ENCODE measurements around the gene SRCIN1. TPM values are rescaled to one million over a fixed set of nuclear protein-coding genes. Genes with fewer than 3 reads are reported as not detected.

Gene SRCIN1
- total RNA-seq, 1 donor from 2014 or later, result 8.4 TPM

- no peak for TF ChIP-seq CTCF (conservative IDR thresholded peaks at IDR 0.05)
- Mint-ChIP-seq H3K36me3 (ENCODE audit: low read depth) (no peaks in the 10 kb centered on the region), H3K27ac (ENCODE audit: unreplicated experiment) (no peak overlapping the region), H3K4me3 (peak overlapping the region; percentile 76), H3K27me3 (ENCODE audit: low read depth) (peaks cover 7% of the 10 kb centered on the region), H3K9me3 (no peaks in the 10 kb centered on the region), H3K4me1 (peaks cover 60% of the 10 kb centered on the region)
- no peak for DNase-seq (ENCODE audit: low read depth, low spot score)
Measured at GRCh38 chr17:38601539-38602351, 4.0 kb downstream of the SRCIN1 start.

GRCh38 chr17:38600906-38601305, 4.8 kb downstream of the SRCIN1 start:
- H3K36me3 Mint-ChIP-seq (ENCODE audit: low read depth), result no peaks in the 10 kb centered on the region
- H3K4me1 Mint-ChIP-seq, result peaks cover 58% of the 10 kb centered on the region
- DNase-seq (ENCODE audit: low read depth, low spot score), result no peak
- H3K27ac Mint-ChIP-seq (ENCODE audit: unreplicated experiment), result no peak overlapping the region
- peaks cover 3% of the 10 kb centered on the region for H3K27me3 Mint-ChIP-seq (ENCODE audit: low read depth)
- no peaks in the 10 kb centered on the region for H3K9me3 Mint-ChIP-seq
- H3K4me3 Mint-ChIP-seq, result peak overlapping the region; percentile 76
- TF ChIP-seq CTCF (conservative IDR thresholded peaks at IDR 0.05), result no peak

GRCh38 chr17:38600416-38600815, 5.3 kb downstream of the SRCIN1 start:
- H3K4me3 Mint-ChIP-seq, result no peak overlapping the region
- no peaks in the 10 kb centered on the region for H3K9me3 Mint-ChIP-seq
- peaks cover 3% of the 10 kb centered on the region for H3K27me3 Mint-ChIP-seq (ENCODE audit: low read depth)
- H3K4me1 Mint-ChIP-seq, result peaks cover 62% of the 10 kb centered on the region
- no peaks in the 10 kb centered on the region for H3K36me3 Mint-ChIP-seq (ENCODE audit: low read depth)
- no peak overlapping the region for H3K27ac Mint-ChIP-seq (ENCODE audit: unreplicated experiment)
- no peak for DNase-seq (ENCODE audit: low read depth, low spot score)
- no peak for TF ChIP-seq CTCF (conservative IDR thresholded peaks at IDR 0.05)

GRCh38 chr17:38599398-38599856, 6.3 kb downstream of the SRCIN1 start:
- no peak for DNase-seq (ENCODE audit: low read depth, low spot score)
- Mint-ChIP-seq H3K27me3 (ENCODE audit: low read depth) (peaks cover 3% of the 10 kb centered on the region), H3K36me3 (ENCODE audit: low read depth) (no peaks in the 10 kb centered on the region), H3K9me3 (no peaks in the 10 kb centered on the region), H3K27ac (ENCODE audit: unreplicated experiment) (no peak overlapping the region), H3K4me3 (no peak overlapping the region), H3K4me1 (peaks cover 63% of the 10 kb centered on the region)
- TF ChIP-seq CTCF (conservative IDR thresholded peaks at IDR 0.05), result no peak

- no peak for TF ChIP-seq CTCF (conservative IDR thresholded peaks at IDR 0.05)
Measured at GRCh38 chr17:38598995-38599394, 6.8 kb downstream of the SRCIN1 start.

More at GRCh38 chr17:38598995-38599394, 6.8 kb downstream of the SRCIN1 start:
- no peak for DNase-seq (ENCODE audit: low read depth, low spot score)
- Mint-ChIP-seq H3K27me3 (ENCODE audit: low read depth) (peaks cover 3% of the 10 kb centered on the region), H3K4me1 (peaks cover 63% of the 10 kb centered on the region), H3K4me3 (peak overlapping the region; percentile 60), H3K36me3 (ENCODE audit: low read depth) (no peaks in the 10 kb centered on the region), H3K9me3 (no peaks in the 10 kb centered on the region), H3K27ac (ENCODE audit: unreplicated experiment) (no peak overlapping the region)
